Prostate gland (tissue), 2 donors: ENCODE results near the gene SLC7A6OS. TPM values are rescaled to one million over a fixed set of nuclear protein-coding genes. Genes with fewer than 3 reads are reported as not detected.

Experiments used
- DNase-seq: peaks from one replicate; pipeline ENCODE4 v3.0.0-alpha.2; 2019; ENCODE audit warnings: low spot score
- H3K27ac ChIP-seq, 2 donors: fragments of 200-600 bp; sonication (generic); 2 replicates each; pipeline ENCODE4 v1.5.1; 2017 to 2019
- H3K27me3 ChIP-seq: fragments of 200-600 bp; sonication (generic); replicated peaks from 2 replicates; pipeline ENCODE4 v1.5.1; 2019; ENCODE audit not compliant: insufficient read depth
- H3K36me3 ChIP-seq, 2 donors: fragments of 200-600 bp; sonication (generic); 1 replicate in 1 of 2; 2 replicates in 1 of 2; pipeline versions ENCODE4 v1.5.1 to v1.8.1; 2017 to 2019
- H3K4me1 ChIP-seq: fragments of 200-600 bp; sonication (generic); replicated peaks from 2 replicates; pipeline ENCODE4 v1.5.1; 2019
- H3K4me3 ChIP-seq, 2 donors: fragments of 200-600 bp; sonication (generic); 2 replicates each; pipeline ENCODE4 v1.5.1; 2017 to 2019
- H3K9me3 ChIP-seq: fragments of 200-600 bp; sonication (generic); 2 replicates; pipeline ENCODE4 v1.5.1; 2017
- CTCF ChIP-seq, 4 experiments: fragments of 200-600 bp in 2 of 4; fragments of 450-650 bp in 2 of 4; sonication (generic) in 2 of 4; IDR thresholded peaks; 1 replicate in 3 of 4; 2 replicates in 1 of 4; pipeline ENCODE4 v1.5.1; 2016 to 2019; ENCODE audit warnings: antibody characterized with exemption in 4 of 4, mild to moderate bottlenecking in 2 of 4, moderate library complexity in 2 of 4
- POLR2A ChIP-seq: fragments of 450-650 bp; IDR thresholded peaks from one replicate; pipeline ENCODE4 v1.6.1; 2016; ENCODE audit warnings: antibody characterized with exemption, mild to moderate bottlenecking
- POLR2AphosphoS5 ChIP-seq: sonication (generic); formaldehyde crosslinking; IDR thresholded peaks from one replicate; pipeline ENCODE4 v1.6.1; 2017; ENCODE audit warnings: antibody characterized with exemption
- WGBS: methylation state at CpG from one replicate; pipeline ENCODE4 v1.1.5; 2018; 5-methylcytosine and 5-hydroxymethylcytosine counted together
- intact Hi-C: fragments of 100-400 bp; cut with DNase I; formaldehyde crosslinking; loops from one replicate; pipeline ENCODE4 v1.14.2; 2022
- total RNA-seq, 2 donors: library from RNA; depleted of rRNA; stranded (reverse); fragments of >200 nt; gene quantifications; one replicate each; pipeline ENCODE4 v1.1.0, GENCODE V29; 2016

SLC7A6OS gene
- total RNA-seq, 2 donors from 2014 or later: 10.0 to 23.6 TPM

GRCh38 chr16:68287276-68288251, 23.2 kb downstream of the SLC7A6OS start:
- Histone ChIP-seq H3K27ac (peak overlapping the region in 1 of 2 donors; percentile 6), H3K36me3 (peaks cover 0 to 4% of the 10 kb centered on the region in 2 donors)
- DNase-seq: no peak

DNA sequence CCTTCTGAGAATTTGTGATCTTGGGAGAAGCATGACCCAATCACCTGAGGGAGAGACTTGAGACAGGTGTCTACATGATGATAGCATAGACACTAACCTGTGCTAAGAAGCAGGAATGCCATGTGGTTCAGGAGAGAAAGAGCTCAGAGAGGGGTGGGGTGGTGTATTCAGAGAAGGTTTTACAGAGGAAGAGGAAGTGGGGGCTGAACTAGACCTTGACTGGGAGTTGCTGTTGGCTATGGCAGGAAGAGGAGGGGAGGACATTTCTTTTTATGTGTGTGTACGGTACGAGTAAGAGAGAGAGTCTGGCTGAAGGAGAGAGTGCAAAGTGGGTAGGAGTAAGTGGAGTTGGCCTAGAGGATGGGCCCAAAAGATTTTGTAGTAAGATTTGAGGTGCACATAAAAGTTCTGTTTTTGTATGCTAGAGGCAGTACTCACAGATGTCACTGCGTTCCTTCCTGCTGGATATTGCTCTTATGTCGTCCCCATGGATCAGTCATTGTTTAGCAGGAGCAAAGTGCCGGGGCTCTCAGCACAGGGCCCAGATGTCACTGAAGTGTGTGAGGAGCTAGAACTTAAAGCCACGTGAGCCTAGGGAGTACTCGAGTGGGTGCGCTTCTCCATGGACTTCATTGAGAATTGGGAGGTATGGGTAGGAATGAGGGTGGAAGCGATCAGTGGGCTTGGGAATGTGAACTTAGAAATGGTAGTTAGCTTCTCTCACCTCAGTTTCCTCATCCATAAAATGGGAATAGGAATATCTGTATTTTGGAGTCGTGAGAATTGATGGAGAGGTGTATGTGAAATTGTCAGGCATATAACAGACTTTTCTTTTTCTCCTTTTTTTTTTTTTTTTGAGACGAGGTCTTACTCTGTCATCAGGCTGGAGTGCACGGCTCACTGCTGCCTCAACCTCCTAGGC, 24.3 kb downstream of the SLC7A6OS start:
- peaks cover 0 to 4% of the 10 kb centered on the region in 2 donors for H3K36me3 ChIP-seq
- intact Hi-C loops: no loop called here
- H3K27ac ChIP-seq: no peak overlapping the region
- no peaks in the 10 kb centered on the region for H3K27me3 ChIP-seq
- TF ChIP-seq POLR2AphosphoS5 (no peak), POLR2A (no peak), CTCF (IDR thresholded peaks at IDR 0.05) (no peak)
- no peaks in the 10 kb centered on the region for H3K4me1 ChIP-seq
- 81% methylated on average over 12 of the region's 12 CpGs for WGBS
- H3K4me3 ChIP-seq: no peak overlapping the region
- H3K9me3 ChIP-seq: no peaks in the 10 kb centered on the region
- DNase-seq: no peak

More at GRCh38 chr16:68287276-68288251, 23.2 kb downstream of the SLC7A6OS start:
- Histone ChIP-seq H3K4me1 (no peaks in the 10 kb centered on the region), H3K9me3 (no peaks in the 10 kb centered on the region), H3K27me3 (no peaks in the 10 kb centered on the region), H3K4me3 (no peak overlapping the region)
- intact Hi-C loops: no loop called here
- 89% methylated on average over 11 of the region's 11 CpGs for WGBS
- no peak for TF ChIP-seq CTCF (IDR thresholded peaks at IDR 0.05)
- no peak for TF ChIP-seq POLR2A
- TF ChIP-seq POLR2AphosphoS5: no peak

- H3K36me3 ChIP-seq: peaks cover 0 to 2% of the 10 kb centered on the region in 2 donors
- 96% methylated on average over 3 of the region's 3 CpGs for WGBS
- H3K4me1 ChIP-seq: no peaks in the 10 kb centered on the region
- no peaks in the 10 kb centered on the region for H3K27me3 ChIP-seq
- TF ChIP-seq POLR2A (no peak), CTCF (IDR thresholded peaks at IDR 0.05) (no peak), POLR2AphosphoS5 (no peak)
- DNase-seq: no peak
- no peak overlapping the region for H3K27ac ChIP-seq
- intact Hi-C loops: no loop called here
- no peaks in the 10 kb centered on the region for H3K9me3 ChIP-seq
- no peak overlapping the region for H3K4me3 ChIP-seq
Observed at GRCh38 chr16:68285683-68286082, 25.1 kb downstream of the SLC7A6OS start.

DNA sequence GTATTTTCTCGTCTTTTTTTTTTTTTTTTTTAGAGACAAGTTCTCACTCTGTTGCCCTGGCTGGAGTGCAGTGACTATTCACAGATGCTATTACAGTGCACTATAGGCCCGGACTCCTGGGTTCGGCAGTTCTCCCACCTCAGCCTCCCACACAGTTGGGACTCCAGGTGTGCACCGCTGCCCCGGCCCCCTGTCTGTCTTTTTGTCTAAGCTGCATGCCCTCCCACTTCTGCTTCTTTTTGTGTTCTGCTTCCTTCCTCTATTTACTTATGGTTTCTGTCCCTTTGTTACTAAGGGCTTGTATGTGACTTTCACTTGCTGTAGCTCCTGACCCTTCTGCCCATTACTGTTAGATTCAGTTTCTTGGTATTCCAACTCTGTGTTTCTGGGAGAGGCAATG, 25.9 kb downstream of the SLC7A6OS start:
- no peaks in the 10 kb centered on the region for H3K36me3 ChIP-seq
- TF ChIP-seq POLR2AphosphoS5 (no peak), CTCF (IDR thresholded peaks at IDR 0.05) (no peak), POLR2A (no peak)
- H3K4me1 ChIP-seq: no peaks in the 10 kb centered on the region
- intact Hi-C loops: no loop called here
- H3K4me3 ChIP-seq: no peak overlapping the region
- no peak for DNase-seq
- no peak overlapping the region for H3K27ac ChIP-seq
- H3K27me3 ChIP-seq: no peaks in the 10 kb centered on the region
- no peaks in the 10 kb centered on the region for H3K9me3 ChIP-seq
- 52% methylated on average over 5 of the region's 5 CpGs for WGBS
